CD4-positive, alpha-beta T cell (primary cell): Measurements from ENCODE around the gene TRIM69. TPM values are rescaled to one million over a fixed set of nuclear protein-coding genes. Genes with fewer than 3 reads are reported as not detected.

Source experiments
- ATAC-seq: fragments of 200-7000 bp; cut with Tn5 transposase; one replicate; pipeline ENCODE4 v1.10.0; 2022; ENCODE audit warnings: mild to moderate bottlenecking; ENCODE audit not compliant: poor library complexity
- CTCF ChIA-PET: fragments of 350-600 bp; sonication (Branson Sonifier 250); formaldehyde crosslinking; loops from one replicate; lab custom pipeline; 2021; ENCODE audit warnings: antibody characterized with exemption, inconsistent platforms; lab: Charles Lee
- POLR2A ChIA-PET: fragments of 350-600 bp; sonication (Branson Sonifier 250); formaldehyde crosslinking; loops from one replicate; lab custom pipeline; 2021; ENCODE audit warnings: antibody characterized with exemption, inconsistent platforms; lab: Charles Lee
- DNase-seq, 14 experiments: peaks; one replicate each; pipeline ENCODE4 v3.0.0-alpha.2; 2013 to 2020; ENCODE audit warnings: mixed read lengths in 2 of 14
- H3K27ac ChIP-seq, 2 donors: one replicate each; pipeline versions ENCODE4 v1.5.1 to v1.7.0; 2013; ENCODE audit warnings: low read length in 2 of 2, low read depth in 1 of 2, mild to moderate bottlenecking in 1 of 2
- H3K27me3 ChIP-seq, 2 experiments: 1 replicate in 1 of 2; 2 replicates in 1 of 2; pipeline versions ENCODE4 v1.6.1 to v1.7.0; 2013; ENCODE audit warnings: low read length in 2 of 2, control low read depth in 1 of 2, mild to moderate bottlenecking in 1 of 2, moderate library complexity in 1 of 2; ENCODE audit not compliant: insufficient read depth in 2 of 2, control insufficient read depth in 1 of 2
- H3K36me3 ChIP-seq: one replicate; pipeline ENCODE4 v1.6.1; 2013; ENCODE audit warnings: low read length, control low read depth; ENCODE audit not compliant: insufficient read depth
- H3K4me1 ChIP-seq: one replicate; pipeline ENCODE4 v1.6.1; 2013; ENCODE audit warnings: low read length, control low read depth; ENCODE audit not compliant: insufficient read depth
- H3K4me3 ChIP-seq: one replicate; pipeline ENCODE4 v1.5.1; 2013; ENCODE audit warnings: mild to moderate bottlenecking, low read length, moderate library complexity
- H3K9me3 ChIP-seq, 2 experiments: 1 replicate in 1 of 2; 2 replicates in 1 of 2; pipeline versions ENCODE4 v1.6.1 to v1.7.0; 2013; ENCODE audit warnings: low read length in 2 of 2, mild to moderate bottlenecking in 2 of 2, control low read depth in 1 of 2, moderate library complexity in 1 of 2; ENCODE audit not compliant: control insufficient read depth in 1 of 2, insufficient read depth in 1 of 2
- H3K27ac Mint-ChIP-seq: one replicate; pipeline ENCODE4 v1.8.0; 2020; ENCODE audit warnings: mixed read lengths
- H3K27me3 Mint-ChIP-seq: one replicate; pipeline ENCODE4 v1.8.0; 2021; ENCODE audit warnings: mixed read lengths
- H3K36me3 Mint-ChIP-seq: one replicate; pipeline ENCODE4 v1.8.0; 2021; ENCODE audit warnings: low read depth, mixed read lengths
- H3K4me1 Mint-ChIP-seq: one replicate; pipeline ENCODE4 v1.8.0; 2021; ENCODE audit warnings: low read depth, mixed read lengths
- H3K4me3 Mint-ChIP-seq: one replicate; pipeline ENCODE4 v1.8.0; 2020; ENCODE audit warnings: mild to moderate bottlenecking, mixed read lengths
- H3K9me3 Mint-ChIP-seq: one replicate; pipeline ENCODE4 v1.8.0; 2020; ENCODE audit warnings: mixed read lengths
- intact Hi-C, 2 experiments: fragments of 100-400 bp; cut with DNase I in 1 of 2; cut with micrococcal nuclease in 1 of 2; formaldehyde crosslinking; loops; one replicate each; pipeline versions ENCODE4 v1.15.1 to v1.9.0; 2023 to 2025; cut with DNase I, micrococcal nuclease
- total RNA-seq, 174 experiments: library from RNA in 2 of 174; stranded (reverse) in 2 of 174; gene quantifications; one replicate each; pipeline ENCODE4 v1.2.3 and lab custom pipeline; 2021 to 2026
- TF ChIP-seq, protein P1 (sequence below): fragments of 200-600 bp; IDR thresholded peaks from one replicate; pipeline ENCODE4 v1.8.0; 2022; ENCODE audit warnings: antibody characterized with exemption, mild to moderate bottlenecking

Gene TRIM69
- total RNA-seq, 2 experiments from 2014 or later = 6.2 to 9.8 TPM

DNA sequence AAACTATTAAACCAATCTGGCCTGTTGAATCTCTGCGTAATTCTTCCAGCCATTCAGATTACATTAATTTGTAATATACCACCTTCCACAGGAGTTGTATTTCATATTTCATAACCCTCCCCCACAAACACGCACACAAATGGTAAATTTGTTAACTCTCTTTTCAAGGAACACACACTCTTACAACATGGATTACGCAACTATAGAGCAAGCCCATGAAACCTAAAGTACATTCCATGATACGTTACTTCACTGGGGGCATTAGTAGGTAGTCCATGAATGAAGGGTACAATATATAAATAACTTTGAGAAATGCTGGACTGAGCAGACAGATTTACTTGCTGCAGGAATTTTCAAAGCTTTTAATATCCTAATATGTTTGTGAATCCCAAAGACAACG lies 65.0 kb downstream of the TRIM69 start:
- Mint-ChIP-seq H3K4me1 (no peaks in the 10 kb centered on the region), H3K27me3 (peaks cover 5% of the 10 kb centered on the region), H3K27ac (no peak overlapping the region), H3K4me3 (no peak overlapping the region), H3K36me3 (no peaks in the 10 kb centered on the region), H3K9me3 (no peaks in the 10 kb centered on the region)
- H3K9me3 ChIP-seq = no peaks in the 10 kb centered on the region
- DNase-seq = no peak
- intact Hi-C loops = no loop called here
- no peak for ATAC-seq
- ChIA-PET POLR2A (no interaction called here), CTCF (no interaction called here)
- H3K4me3 ChIP-seq = no peak overlapping the region
- H3K27ac ChIP-seq = no peak overlapping the region
- H3K27me3 ChIP-seq = peaks cover 0 to 3% of the 10 kb centered on the region in 2 experiments
- TF ChIP-seq, protein P1, sequence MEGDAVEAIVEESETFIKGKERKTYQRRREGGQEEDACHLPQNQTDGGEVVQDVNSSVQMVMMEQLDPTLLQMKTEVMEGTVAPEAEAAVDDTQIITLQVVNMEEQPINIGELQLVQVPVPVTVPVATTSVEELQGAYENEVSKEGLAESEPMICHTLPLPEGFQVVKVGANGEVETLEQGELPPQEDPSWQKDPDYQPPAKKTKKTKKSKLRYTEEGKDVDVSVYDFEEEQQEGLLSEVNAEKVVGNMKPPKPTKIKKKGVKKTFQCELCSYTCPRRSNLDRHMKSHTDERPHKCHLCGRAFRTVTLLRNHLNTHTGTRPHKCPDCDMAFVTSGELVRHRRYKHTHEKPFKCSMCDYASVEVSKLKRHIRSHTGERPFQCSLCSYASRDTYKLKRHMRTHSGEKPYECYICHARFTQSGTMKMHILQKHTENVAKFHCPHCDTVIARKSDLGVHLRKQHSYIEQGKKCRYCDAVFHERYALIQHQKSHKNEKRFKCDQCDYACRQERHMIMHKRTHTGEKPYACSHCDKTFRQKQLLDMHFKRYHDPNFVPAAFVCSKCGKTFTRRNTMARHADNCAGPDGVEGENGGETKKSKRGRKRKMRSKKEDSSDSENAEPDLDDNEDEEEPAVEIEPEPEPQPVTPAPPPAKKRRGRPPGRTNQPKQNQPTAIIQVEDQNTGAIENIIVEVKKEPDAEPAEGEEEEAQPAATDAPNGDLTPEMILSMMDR = no peak
- H3K4me1 ChIP-seq = no peaks in the 10 kb centered on the region
- H3K36me3 ChIP-seq = no peaks in the 10 kb centered on the region

DNA sequence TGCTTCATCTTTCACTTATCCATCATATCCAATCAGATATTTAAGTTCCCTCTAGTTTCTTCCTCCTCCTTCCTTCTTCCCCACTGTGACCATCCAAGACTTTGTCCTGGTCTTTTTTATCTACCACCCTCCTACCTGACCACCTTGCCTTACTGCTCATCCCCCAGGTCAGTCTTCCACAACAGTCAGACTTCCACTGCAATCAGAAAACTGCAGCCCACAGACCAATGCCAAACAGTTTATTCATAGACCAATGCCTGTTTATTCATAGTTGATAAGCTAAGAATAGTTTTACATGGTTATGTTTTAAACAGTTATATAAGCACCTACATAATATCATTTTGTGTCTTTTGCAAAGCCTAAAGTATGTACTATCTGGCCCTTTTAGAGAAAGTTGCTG lies 65.5 kb downstream of the TRIM69 start:
- no peaks in the 10 kb centered on the region for H3K9me3 ChIP-seq
- H3K36me3 ChIP-seq = no peaks in the 10 kb centered on the region
- ChIA-PET CTCF (no interaction called here), POLR2A (no interaction called here)
- intact Hi-C loops = no loop called here
- no peak overlapping the region for H3K4me3 ChIP-seq
- peaks cover 0 to 3% of the 10 kb centered on the region in 2 experiments for H3K27me3 ChIP-seq
- Mint-ChIP-seq H3K27me3 (peaks cover 5% of the 10 kb centered on the region), H3K9me3 (no peaks in the 10 kb centered on the region), H3K4me3 (no peak overlapping the region), H3K27ac (no peak overlapping the region), H3K4me1 (no peaks in the 10 kb centered on the region), H3K36me3 (no peaks in the 10 kb centered on the region)
- DNase-seq (no peak), ATAC-seq (no peak)
- H3K27ac ChIP-seq = no peak overlapping the region
- no peaks in the 10 kb centered on the region for H3K4me1 ChIP-seq
- TF ChIP-seq, protein P1 = no peak

DNA sequence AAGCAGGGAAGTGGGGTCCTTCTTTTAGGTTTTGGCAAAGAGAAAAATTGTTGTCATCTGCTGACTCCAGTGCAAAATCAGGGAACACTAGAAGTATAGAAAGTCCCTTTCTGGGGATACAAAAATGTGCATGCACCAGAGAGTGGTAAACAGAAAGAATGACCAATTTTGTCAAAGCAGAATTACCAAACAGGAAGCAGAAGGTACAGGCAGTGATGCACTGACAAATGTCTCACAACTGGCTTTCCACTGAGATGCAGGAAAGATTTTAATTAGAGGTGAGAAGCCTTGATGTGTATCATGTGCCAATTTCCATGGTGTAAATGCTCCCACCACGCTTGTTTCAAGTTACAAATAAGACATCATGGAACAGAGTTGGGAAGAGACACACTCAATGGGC lies 66.0 kb downstream of the TRIM69 start:
- Mint-ChIP-seq H3K9me3 (no peaks in the 10 kb centered on the region), H3K4me1 (no peaks in the 10 kb centered on the region), H3K36me3 (no peaks in the 10 kb centered on the region), H3K27ac (no peak overlapping the region), H3K27me3 (peaks cover 5% of the 10 kb centered on the region), H3K4me3 (no peak overlapping the region)
- Histone ChIP-seq H3K36me3 (no peaks in the 10 kb centered on the region), H3K4me1 (no peaks in the 10 kb centered on the region), H3K9me3 (no peaks in the 10 kb centered on the region), H3K4me3 (no peak overlapping the region), H3K27me3 (peaks cover 0 to 3% of the 10 kb centered on the region in 2 experiments), H3K27ac (no peak overlapping the region)
- intact Hi-C loops = no loop called here
- TF ChIP-seq, protein P1 = no peak
- ATAC-seq (no peak), DNase-seq (no peak)
- POLR2A ChIA-PET = no interaction called here
- CTCF ChIA-PET = no interaction called here
